OCI-LY3 (cell line): ENCODE results near the gene VBP1.

Source experiments
- CTCF ChIP-seq: fragments of 200-600, 300-600 bp; sonication (generic); IDR thresholded peaks from 2 replicates; pipeline ENCODE4 v1.5.1; 2014; ENCODE audit warnings: antibody characterized with exemption, low read length, low read depth
- EZH2phosphoT487 ChIP-seq: fragments of 200-600 bp; shearing (Covaris generic); IDR thresholded peaks from 2 replicates; pipeline ENCODE4 v1.6.1; 2018; ENCODE audit warnings: antibody characterized with exemption, mixed run types, low read depth

DNA sequence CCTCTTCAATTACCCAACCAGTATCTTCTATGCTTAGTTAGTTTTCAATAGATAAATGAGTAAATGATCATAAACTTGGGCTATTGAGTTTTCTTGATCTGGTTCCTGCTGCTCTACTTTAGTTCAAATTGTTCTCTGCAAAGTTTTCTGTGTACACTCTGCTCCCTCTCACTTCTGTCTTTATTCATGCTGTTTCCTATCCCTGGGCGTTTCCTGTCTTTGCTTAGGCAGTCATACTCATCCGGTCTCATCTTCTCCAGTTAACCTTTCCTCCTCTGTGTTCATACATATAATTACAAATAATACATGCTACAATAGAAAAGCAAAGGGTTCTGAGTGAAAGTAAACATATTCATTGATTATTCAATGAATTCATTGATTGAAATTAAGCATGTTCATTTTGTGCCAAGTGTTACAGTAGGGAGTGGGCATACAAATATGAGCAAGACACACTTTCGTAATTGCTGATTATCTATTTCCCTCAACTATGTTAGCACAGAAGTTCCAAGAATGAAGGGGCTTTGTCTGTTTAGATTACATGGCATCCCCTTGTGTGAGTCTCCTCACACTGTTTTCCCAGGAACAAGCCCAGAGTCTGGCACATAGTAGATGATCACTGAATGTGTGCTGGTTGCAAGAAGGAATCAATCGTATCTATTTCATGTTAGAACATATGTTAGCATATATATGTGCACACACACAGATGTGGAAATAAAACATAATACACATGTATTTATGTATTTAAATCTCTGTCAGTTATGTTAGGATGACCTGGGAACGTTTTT is 46.9 kb downstream of the VBP1 start:
- TF ChIP-seq CTCF (no peak), EZH2phosphoT487 (no peak)
